ENCODE results near the gene CRYBB1.
A peak's percentile ranks its signal among the peaks of the same experiment; 100 is the strongest.

Gene CRYBB1

GRCh38 chr22:26617271-26618199 is at the start of gene CRYBB1:
TSS of gene CRYBB1 (minus strand) at chr22:26618027. CDS start at chr22:26616319, 1,708 bp downstream.
- no peak for DNase-seq (ENCODE audit: low read depth)

- DNase-seq (ENCODE audit: low read depth) = no peak
Observed at GRCh38 chr22:26667140-26667539, 49.3 kb upstream of the CRYBB1 start.

GRCh38 chr22:26665813-26666231 is 48.0 kb upstream of the CRYBB1 start:
- DNase-seq (ENCODE audit: low read depth) = no peak

GRCh38 chr22:26663374-26663923 is 45.6 kb upstream of the CRYBB1 start:
- DNase-seq (ENCODE audit: low read depth) = no peak

GRCh38 chr22:26662160-26662559 is 44.3 kb upstream of the CRYBB1 start:
- DNase-seq (ENCODE audit: low read depth) = no peak

GRCh38 chr22:26660961-26661578 is 43.2 kb upstream of the CRYBB1 start:
- no peak for DNase-seq (ENCODE audit: low read depth)

- no peak for DNase-seq (ENCODE audit: low read depth)
Observed at GRCh38 chr22:26660356-26660755, 42.5 kb upstream of the CRYBB1 start.

GRCh38 chr22:26658671-26659478 is 41.0 kb upstream of the CRYBB1 start:
- peak; percentile 65 for DNase-seq (ENCODE audit: low read depth)

GRCh38 chr22:26658161-26658560 is 40.3 kb upstream of the CRYBB1 start:
- DNase-seq (ENCODE audit: low read depth) = no peak

GRCh38 chr22:26656891-26657851 is 39.3 kb upstream of the CRYBB1 start, which contains the start of gene MIAT:
TSS of gene MIAT (plus strand) at chr22:26657588.
- peak; percentile 45 for DNase-seq (ENCODE audit: low read depth)

- no peak for DNase-seq (ENCODE audit: low read depth)
Observed at GRCh38 chr22:26651815-26652214, 34.0 kb upstream of the CRYBB1 start.

- no peak for DNase-seq (ENCODE audit: low read depth)
Observed at GRCh38 chr22:26650722-26651421, 33.0 kb upstream of the CRYBB1 start.

- DNase-seq (ENCODE audit: low read depth) = no peak
Observed at GRCh38 chr22:26648528-26649388, 30.9 kb upstream of the CRYBB1 start.

- DNase-seq (ENCODE audit: low read depth) = no peak
Observed at GRCh38 chr22:26648011-26648497, 30.2 kb upstream of the CRYBB1 start.

GRCh38 chr22:26646158-26646557 is 28.3 kb upstream of the CRYBB1 start:
- no peak for DNase-seq (ENCODE audit: low read depth)

GRCh38 chr22:26643418-26644100 is 25.7 kb upstream of the CRYBB1 start:
- DNase-seq (ENCODE audit: low read depth) = no peak

GRCh38 chr22:26642465-26643417 is 24.9 kb upstream of the CRYBB1 start:
- peak; percentile 73 for DNase-seq (ENCODE audit: low read depth)

All from stimulated activated CD8-positive, alpha-beta memory T cell treated with anti-CD3 and anti-CD28 coated beads, Interleukin-12 subunit alpha, Interleukin-12 subunit beta, amount 100 ng/mL, for 4 hours (primary cell).